KG1 (cell line): ENCODE data around the gene SUGCT.

Experiments
- DNase-seq: peaks from one replicate; lab custom pipeline; 2025; lab: John Stamatoyannopoulos, UW

The SUGCT gene

GRCh38 chr7:40775877-40776276, 641.1 kb downstream of the SUGCT start:
- DNase-seq = no peak

- no peak for DNase-seq
Measured at GRCh38 chr7:40777730-40778312, 643.0 kb downstream of the SUGCT start.

GRCh38 chr7:40780460-40780859, 645.7 kb downstream of the SUGCT start:
- no peak for DNase-seq

- DNase-seq = no peak
Measured at GRCh38 chr7:40782836-40783235, 648.0 kb downstream of the SUGCT start.

GRCh38 chr7:40784176-40784575, 649.4 kb downstream of the SUGCT start:
- DNase-seq = no peak

- no peak for DNase-seq
Measured at GRCh38 chr7:40786909-40787308, 652.1 kb downstream of the SUGCT start.

GRCh38 chr7:40793132-40793531, 658.3 kb downstream of the SUGCT start:
- DNase-seq = no peak

- DNase-seq = no peak
Measured at GRCh38 chr7:40795607-40796006, 660.8 kb downstream of the SUGCT start.

- no peak for DNase-seq
Measured at GRCh38 chr7:40796723-40797122, 661.9 kb downstream of the SUGCT start.

GRCh38 chr7:40798613-40799012, 663.8 kb downstream of the SUGCT start:
- DNase-seq = no peak

GRCh38 chr7:40799493-40800403, 664.9 kb downstream of the SUGCT start:
- no peak for DNase-seq

GRCh38 chr7:40800771-40801170, 666.0 kb downstream of the SUGCT start:
- no peak for DNase-seq

- DNase-seq = no peak
Measured at GRCh38 chr7:40802497-40802896, 667.7 kb downstream of the SUGCT start.

GRCh38 chr7:40804477-40805215, 669.8 kb downstream of the SUGCT start:
- DNase-seq = no peak

- DNase-seq = no peak
Measured at GRCh38 chr7:40805361-40805760, 670.6 kb downstream of the SUGCT start.

GRCh38 chr7:40808378-40808942, 673.7 kb downstream of the SUGCT start:
- no peak for DNase-seq

GRCh38 chr7:40810274-40810673, 675.5 kb downstream of the SUGCT start:
- DNase-seq = no peak

- no peak for DNase-seq
Measured at GRCh38 chr7:40811666-40812065, 676.9 kb downstream of the SUGCT start.

GRCh38 chr7:40815022-40815421, 680.2 kb downstream of the SUGCT start:
- DNase-seq = no peak

GRCh38 chr7:40815512-40815911, 680.7 kb downstream of the SUGCT start:
- DNase-seq = no peak

GRCh38 chr7:40822861-40823260, 688.1 kb downstream of the SUGCT start:
- no peak for DNase-seq

GRCh38 chr7:40824461-40824860, 689.7 kb downstream of the SUGCT start:
- no peak for DNase-seq
